ENCODE measurements around the gene GNAQ. TPM values are rescaled to one million over a fixed set of nuclear protein-coding genes. Genes with fewer than 3 reads are reported as not detected.

GNAQ gene
- total RNA-seq, 1 donor from 2014 or later = 0.20 TPM

- H3K4me3 Mint-ChIP-seq = no peak overlapping the region
- H3K27ac Mint-ChIP-seq = no peak overlapping the region
- DNase-seq (no peak), ATAC-seq (ENCODE audit: low read depth) (no peak)
- no peaks in the 10 kb centered on the region for H3K9me3 Mint-ChIP-seq
- peaks cover 10% of the 10 kb centered on the region for H3K4me1 Mint-ChIP-seq
- POLR2A ChIA-PET = no interaction called here
- TF ChIP-seq, protein P1, sequence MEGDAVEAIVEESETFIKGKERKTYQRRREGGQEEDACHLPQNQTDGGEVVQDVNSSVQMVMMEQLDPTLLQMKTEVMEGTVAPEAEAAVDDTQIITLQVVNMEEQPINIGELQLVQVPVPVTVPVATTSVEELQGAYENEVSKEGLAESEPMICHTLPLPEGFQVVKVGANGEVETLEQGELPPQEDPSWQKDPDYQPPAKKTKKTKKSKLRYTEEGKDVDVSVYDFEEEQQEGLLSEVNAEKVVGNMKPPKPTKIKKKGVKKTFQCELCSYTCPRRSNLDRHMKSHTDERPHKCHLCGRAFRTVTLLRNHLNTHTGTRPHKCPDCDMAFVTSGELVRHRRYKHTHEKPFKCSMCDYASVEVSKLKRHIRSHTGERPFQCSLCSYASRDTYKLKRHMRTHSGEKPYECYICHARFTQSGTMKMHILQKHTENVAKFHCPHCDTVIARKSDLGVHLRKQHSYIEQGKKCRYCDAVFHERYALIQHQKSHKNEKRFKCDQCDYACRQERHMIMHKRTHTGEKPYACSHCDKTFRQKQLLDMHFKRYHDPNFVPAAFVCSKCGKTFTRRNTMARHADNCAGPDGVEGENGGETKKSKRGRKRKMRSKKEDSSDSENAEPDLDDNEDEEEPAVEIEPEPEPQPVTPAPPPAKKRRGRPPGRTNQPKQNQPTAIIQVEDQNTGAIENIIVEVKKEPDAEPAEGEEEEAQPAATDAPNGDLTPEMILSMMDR (IDR thresholded peaks at IDR 0.05) = no peak
- H3K36me3 Mint-ChIP-seq (ENCODE audit: low read depth) = no peaks in the 10 kb centered on the region
- H3K27me3 Mint-ChIP-seq = peaks cover 8% of the 10 kb centered on the region
- intact Hi-C loops (cut with micrococcal nuclease) = no loop called here
- CTCF ChIA-PET = no interaction called here
Observed at GRCh38 chr9:77954013-77954665, 77.5 kb downstream of the GNAQ start.

DNA sequence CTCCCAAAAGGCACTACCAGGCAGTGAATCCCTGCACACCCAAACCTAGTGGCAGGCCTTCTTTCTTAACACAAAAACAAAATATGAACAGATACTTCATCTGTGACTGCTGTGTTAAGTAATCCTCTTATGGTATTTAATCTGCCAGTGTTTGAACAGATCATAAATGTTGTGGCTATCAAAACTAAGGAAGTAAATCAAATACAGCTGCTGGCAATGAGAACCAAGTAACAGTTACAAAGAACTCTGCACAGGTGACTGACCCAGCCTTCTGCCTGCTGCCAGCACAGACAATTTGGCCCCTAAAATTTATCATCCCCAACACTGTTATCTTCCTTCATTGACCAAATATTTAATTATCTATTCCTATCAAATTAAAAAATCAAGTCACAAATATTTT, 78.0 kb downstream of the GNAQ start:
- no peak for ATAC-seq (ENCODE audit: low read depth)
- no peak overlapping the region for H3K4me3 Mint-ChIP-seq
- no peak for DNase-seq
- ChIA-PET CTCF (no interaction called here), POLR2A (no interaction called here)
- TF ChIP-seq, protein P1 (IDR thresholded peaks at IDR 0.05) = no peak
- H3K27ac Mint-ChIP-seq = no peak overlapping the region
- no peaks in the 10 kb centered on the region for H3K9me3 Mint-ChIP-seq
- no peaks in the 10 kb centered on the region for H3K36me3 Mint-ChIP-seq (ENCODE audit: low read depth)
- intact Hi-C loops (cut with micrococcal nuclease) = no loop called here
- H3K4me1 Mint-ChIP-seq = peaks cover 10% of the 10 kb centered on the region
- H3K27me3 Mint-ChIP-seq = peaks cover 8% of the 10 kb centered on the region

DNA sequence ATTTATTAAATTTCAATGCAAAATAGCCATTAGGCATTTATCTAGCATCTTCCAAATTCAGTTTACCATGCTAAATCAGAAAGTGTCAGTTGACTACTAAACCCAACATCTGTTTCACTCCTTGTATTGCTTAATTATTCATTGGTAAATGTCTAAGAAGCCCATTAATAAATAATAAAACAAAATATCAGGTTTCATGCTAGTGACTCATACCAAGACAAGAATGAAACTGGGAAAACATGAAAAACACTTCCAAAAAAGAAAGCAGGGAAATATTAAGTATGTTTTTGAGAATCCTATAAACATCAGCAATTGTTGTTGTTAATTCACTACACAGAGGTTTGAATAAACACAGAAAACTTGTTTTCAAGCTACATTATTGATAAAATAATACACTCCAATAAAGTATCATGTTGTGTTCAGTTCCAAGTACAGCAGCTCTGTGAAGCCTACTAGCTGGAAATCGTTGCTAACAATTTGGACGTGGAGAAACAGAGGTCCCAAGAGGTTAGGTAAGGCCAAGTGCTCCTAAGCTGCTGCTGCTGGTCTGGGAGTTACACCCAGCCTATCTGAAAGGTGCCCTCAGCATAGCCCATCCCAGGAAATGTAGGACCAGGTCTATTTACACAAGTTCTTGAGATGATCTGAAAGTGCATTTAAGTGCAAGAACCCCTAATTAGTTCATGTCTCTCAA, 78.8 kb downstream of the GNAQ start:
- no peaks in the 10 kb centered on the region for H3K36me3 Mint-ChIP-seq (ENCODE audit: low read depth)
- H3K27ac Mint-ChIP-seq = no peak overlapping the region
- ATAC-seq (ENCODE audit: low read depth) (no peak), DNase-seq (no peak)
- intact Hi-C loops (cut with micrococcal nuclease) = no loop called here
- H3K4me3 Mint-ChIP-seq = no peak overlapping the region
- POLR2A ChIA-PET = no interaction called here
- TF ChIP-seq, protein P1 (IDR thresholded peaks at IDR 0.05) = no peak
- peaks cover 10% of the 10 kb centered on the region for H3K4me1 Mint-ChIP-seq
- H3K9me3 Mint-ChIP-seq = no peaks in the 10 kb centered on the region
- peaks cover 8% of the 10 kb centered on the region for H3K27me3 Mint-ChIP-seq
- CTCF ChIA-PET = no interaction called here

- TF ChIP-seq, protein P1 (IDR thresholded peaks at IDR 0.05) = no peak
- CTCF ChIA-PET = no interaction called here
- H3K4me1 Mint-ChIP-seq = peaks cover 10% of the 10 kb centered on the region
- no peaks in the 10 kb centered on the region for H3K9me3 Mint-ChIP-seq
- no peak overlapping the region for H3K4me3 Mint-ChIP-seq
- intact Hi-C loops (cut with micrococcal nuclease) = no loop called here
- H3K27ac Mint-ChIP-seq = no peak overlapping the region
- DNase-seq (no peak), ATAC-seq (ENCODE audit: low read depth) (no peak)
- POLR2A ChIA-PET = no interaction called here
- no peaks in the 10 kb centered on the region for H3K36me3 Mint-ChIP-seq (ENCODE audit: low read depth)
- H3K27me3 Mint-ChIP-seq = peaks cover 5% of the 10 kb centered on the region
Observed at GRCh38 chr9:77951369-77951768, 80.2 kb downstream of the GNAQ start.

DNA sequence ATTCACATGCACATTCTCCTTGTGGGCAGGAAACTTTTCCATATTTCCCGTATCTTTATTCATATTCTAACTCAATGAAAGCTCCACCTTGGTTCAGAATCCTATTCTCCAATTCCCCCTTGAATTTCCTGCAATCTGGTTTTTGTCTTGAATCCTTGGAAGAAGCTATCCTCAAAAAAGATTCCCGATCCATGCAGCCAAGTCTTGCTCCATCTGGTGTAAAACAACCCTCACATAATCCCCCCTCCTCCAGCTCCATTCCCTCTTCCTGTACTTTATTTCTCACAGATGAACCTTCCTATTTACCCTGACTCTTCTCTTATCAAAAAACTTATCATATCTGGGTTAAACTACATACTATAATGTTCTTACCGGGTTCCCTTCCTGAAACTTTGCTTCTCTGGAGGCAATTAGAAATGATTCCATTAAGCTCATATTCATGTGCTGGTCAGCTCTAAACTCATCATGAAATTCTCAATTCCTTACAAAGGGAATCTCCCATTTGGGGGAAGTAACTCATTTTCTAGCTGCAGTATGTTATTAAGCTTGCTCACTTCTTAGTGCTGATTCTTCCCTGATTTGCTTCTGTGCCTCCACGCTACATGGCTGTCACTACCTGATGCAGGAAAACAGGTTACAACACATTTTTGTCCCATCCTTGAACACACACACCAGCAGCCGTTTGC, 81.7 kb downstream of the GNAQ start:
- peaks cover 5% of the 10 kb centered on the region for H3K27me3 Mint-ChIP-seq
- ChIA-PET CTCF (no interaction called here), POLR2A (no interaction called here)
- TF ChIP-seq, protein P1 (IDR thresholded peaks at IDR 0.05) = no peak
- H3K4me3 Mint-ChIP-seq = no peak overlapping the region
- H3K36me3 Mint-ChIP-seq (ENCODE audit: low read depth) = no peaks in the 10 kb centered on the region
- H3K4me1 Mint-ChIP-seq = peaks cover 14% of the 10 kb centered on the region
- no peaks in the 10 kb centered on the region for H3K9me3 Mint-ChIP-seq
- no peak overlapping the region for H3K27ac Mint-ChIP-seq
- no peak for DNase-seq
- intact Hi-C loops (cut with micrococcal nuclease) = no loop called here
- ATAC-seq (ENCODE audit: low read depth) = no peak
